GM12872 (cell line): Measurements from ENCODE around the gene DCLK1.

Experiments used
- TF ChIP-seq, protein P1 (sequence below): IDR thresholded peaks from 3 replicates; pipeline ENCODE4 v1.5.1; 2011; ENCODE audit warnings: low read depth, mild to moderate bottlenecking, low read length, moderate library complexity; ENCODE audit not compliant: insufficient read depth

The DCLK1 gene

DNA sequence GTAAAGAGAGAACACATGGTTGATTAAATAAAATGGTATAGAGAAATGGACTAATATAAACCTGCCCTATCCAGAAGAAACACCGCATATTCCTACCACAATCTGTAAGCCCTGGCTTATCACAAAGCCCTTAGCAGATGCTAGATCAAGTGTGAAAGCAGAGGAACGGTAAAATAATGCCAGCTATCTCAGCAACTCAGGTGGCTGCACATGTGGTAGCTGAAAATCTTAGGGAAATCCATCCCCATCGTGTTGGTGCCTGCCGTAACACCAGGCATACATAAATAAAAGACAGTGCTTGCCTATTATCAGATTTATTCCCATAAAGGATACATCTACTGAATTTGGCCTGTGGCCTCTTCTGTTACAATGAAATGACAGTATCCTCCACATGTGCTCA, 350.6 kb downstream of the DCLK1 start:
- TF ChIP-seq, protein P1, sequence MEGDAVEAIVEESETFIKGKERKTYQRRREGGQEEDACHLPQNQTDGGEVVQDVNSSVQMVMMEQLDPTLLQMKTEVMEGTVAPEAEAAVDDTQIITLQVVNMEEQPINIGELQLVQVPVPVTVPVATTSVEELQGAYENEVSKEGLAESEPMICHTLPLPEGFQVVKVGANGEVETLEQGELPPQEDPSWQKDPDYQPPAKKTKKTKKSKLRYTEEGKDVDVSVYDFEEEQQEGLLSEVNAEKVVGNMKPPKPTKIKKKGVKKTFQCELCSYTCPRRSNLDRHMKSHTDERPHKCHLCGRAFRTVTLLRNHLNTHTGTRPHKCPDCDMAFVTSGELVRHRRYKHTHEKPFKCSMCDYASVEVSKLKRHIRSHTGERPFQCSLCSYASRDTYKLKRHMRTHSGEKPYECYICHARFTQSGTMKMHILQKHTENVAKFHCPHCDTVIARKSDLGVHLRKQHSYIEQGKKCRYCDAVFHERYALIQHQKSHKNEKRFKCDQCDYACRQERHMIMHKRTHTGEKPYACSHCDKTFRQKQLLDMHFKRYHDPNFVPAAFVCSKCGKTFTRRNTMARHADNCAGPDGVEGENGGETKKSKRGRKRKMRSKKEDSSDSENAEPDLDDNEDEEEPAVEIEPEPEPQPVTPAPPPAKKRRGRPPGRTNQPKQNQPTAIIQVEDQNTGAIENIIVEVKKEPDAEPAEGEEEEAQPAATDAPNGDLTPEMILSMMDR, result no peak

GRCh38 chr13:35771898-35772297, 359.3 kb downstream of the DCLK1 start:
- TF ChIP-seq, protein P1, result no peak

- TF ChIP-seq, protein P1, result no peak
Observed at GRCh38 chr13:35770756-35771297, 360.4 kb downstream of the DCLK1 start.

DNA sequence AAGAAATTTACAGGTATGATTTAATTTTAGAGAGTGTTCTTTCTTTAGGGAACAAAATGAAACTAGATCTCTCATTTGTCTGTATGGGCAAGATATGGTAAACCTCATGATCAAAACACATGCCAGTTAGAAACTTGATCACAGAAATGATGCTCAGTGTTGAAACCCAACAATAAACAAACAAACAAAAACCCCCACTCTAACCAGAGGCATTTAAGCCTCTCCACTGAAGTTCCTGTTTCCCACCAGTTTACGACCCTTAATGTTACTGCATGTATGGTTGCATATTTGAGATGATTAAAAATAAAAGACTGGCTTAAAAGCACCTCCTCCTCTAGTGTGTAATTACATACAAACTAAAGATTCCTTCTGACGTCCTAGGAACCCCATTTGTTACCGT, 361.4 kb downstream of the DCLK1 start:
- TF ChIP-seq, protein P1, result no peak

DNA sequence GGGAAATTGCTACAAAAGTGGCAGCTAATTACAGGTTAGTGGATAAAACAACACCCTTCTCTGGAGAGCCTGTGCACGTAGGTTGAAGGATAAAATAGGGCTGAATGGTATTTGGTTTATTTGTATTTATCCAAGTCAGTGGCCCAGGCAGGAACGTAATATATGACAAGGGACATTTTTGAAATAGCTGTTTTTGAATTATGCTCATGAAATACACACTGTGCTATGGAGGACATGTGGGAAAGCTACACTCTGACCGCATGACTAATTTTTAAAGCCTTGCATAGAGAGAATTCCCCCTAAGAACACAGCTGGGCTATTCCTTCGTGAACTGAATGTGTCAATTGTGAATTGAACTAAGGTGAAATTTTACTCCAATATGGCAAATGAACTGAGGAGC, 362.6 kb downstream of the DCLK1 start:
- TF ChIP-seq, protein P1, result no peak

- TF ChIP-seq, protein P1, result no peak
Observed at GRCh38 chr13:35768073-35768472, 363.1 kb downstream of the DCLK1 start.

GRCh38 chr13:35767256-35767976, 363.8 kb downstream of the DCLK1 start:
- TF ChIP-seq, protein P1, result no peak

DNA sequence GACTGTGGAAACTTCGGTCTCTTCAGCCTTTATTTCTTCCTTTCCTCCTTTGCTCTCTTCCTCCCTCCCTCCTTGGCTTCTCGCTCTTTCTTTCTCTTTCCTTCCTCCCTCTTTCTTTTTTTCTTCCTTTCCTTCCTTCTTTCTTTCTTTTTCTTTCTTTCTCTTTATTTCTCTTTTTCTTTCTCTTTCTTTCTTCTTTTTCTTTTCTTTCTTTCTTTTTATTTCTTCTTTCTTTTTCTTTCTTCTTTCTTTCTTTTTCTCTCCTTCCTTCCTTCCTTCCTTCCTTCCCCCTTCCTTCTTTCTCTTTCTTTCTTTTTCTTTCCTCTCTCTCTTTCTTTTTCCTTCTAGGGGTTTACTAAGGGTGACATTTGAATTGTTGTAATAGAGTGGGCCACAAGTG, 364.5 kb downstream of the DCLK1 start:
- TF ChIP-seq, protein P1, result no peak
